ENCODE measurements around the gene ST6GALNAC5.

- TF ChIP-seq EZH2 (IDR thresholded peaks at IDR 0.05; ENCODE audit: low read depth) = no peak
- TF ChIP-seq, protein P1, sequence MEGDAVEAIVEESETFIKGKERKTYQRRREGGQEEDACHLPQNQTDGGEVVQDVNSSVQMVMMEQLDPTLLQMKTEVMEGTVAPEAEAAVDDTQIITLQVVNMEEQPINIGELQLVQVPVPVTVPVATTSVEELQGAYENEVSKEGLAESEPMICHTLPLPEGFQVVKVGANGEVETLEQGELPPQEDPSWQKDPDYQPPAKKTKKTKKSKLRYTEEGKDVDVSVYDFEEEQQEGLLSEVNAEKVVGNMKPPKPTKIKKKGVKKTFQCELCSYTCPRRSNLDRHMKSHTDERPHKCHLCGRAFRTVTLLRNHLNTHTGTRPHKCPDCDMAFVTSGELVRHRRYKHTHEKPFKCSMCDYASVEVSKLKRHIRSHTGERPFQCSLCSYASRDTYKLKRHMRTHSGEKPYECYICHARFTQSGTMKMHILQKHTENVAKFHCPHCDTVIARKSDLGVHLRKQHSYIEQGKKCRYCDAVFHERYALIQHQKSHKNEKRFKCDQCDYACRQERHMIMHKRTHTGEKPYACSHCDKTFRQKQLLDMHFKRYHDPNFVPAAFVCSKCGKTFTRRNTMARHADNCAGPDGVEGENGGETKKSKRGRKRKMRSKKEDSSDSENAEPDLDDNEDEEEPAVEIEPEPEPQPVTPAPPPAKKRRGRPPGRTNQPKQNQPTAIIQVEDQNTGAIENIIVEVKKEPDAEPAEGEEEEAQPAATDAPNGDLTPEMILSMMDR (conservative IDR thresholded peaks at IDR 0.05) = no peak
These were observed 83.9 kb downstream of the ST6GALNAC5 start for GRCh38 chr1:76951153-76951552.
